22Rv1 (cell line): Measurements from ENCODE around the gene DERL3.

Experiments
- CTCF ChIP-seq: fragments of 450-650 bp; IDR thresholded peaks from 2 replicates; pipeline ENCODE4 v1.5.1; 2017; ENCODE audit warnings: mild to moderate bottlenecking
- ZFX ChIP-seq: fragments of 450-650 bp; IDR thresholded peaks from 2 replicates; pipeline ENCODE4 v1.6.1; 2017; ENCODE audit warnings: antibody characterized with exemption, borderline replicate concordance

DNA sequence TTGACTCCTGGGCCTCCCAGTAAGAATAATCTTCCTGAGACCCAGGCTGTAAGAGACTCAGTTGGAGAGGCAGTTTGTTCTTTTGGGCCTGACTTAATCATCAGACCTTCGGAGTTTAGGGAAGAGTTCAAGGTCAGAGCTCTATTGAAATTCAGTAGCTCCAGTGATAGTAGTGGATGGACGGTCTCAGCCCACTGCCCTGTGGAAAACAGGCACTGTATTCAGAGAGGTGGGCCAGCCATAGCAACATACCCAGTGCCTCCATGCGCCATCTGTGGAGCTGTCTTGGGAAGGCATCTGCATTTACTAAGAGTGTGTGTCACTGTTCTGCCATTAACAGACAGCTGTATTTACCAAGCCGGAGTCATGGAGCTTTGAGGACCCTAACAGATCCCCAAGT lies 49.2 kb downstream of the DERL3 start:
- TF ChIP-seq CTCF: no peak
- no peak for TF ChIP-seq ZFX
